Vagina (tissue), 2 donors: Measurements from ENCODE around the gene LONP2. TPM values are rescaled to one million over a fixed set of nuclear protein-coding genes. Genes with fewer than 3 reads are reported as not detected.

Experiments used
- DNase-seq, 2 donors: peaks; one replicate each; pipeline ENCODE4 v3.0.0-alpha.2; 2017; ENCODE audit errors: extremely low spot score in 2 of 2
- H3K27ac ChIP-seq: fragments of 200-600 bp; sonication (generic); one replicate; pipeline ENCODE4 v1.5.1; 2019
- H3K27me3 ChIP-seq: fragments of 200-600 bp; sonication (generic); one replicate; pipeline ENCODE4 v1.5.1; 2019
- H3K36me3 ChIP-seq, 2 donors: fragments of 200-600 bp; sonication (generic); one replicate each; pipeline ENCODE4 v1.5.1; 2017 to 2019
- H3K4me1 ChIP-seq: fragments of 200-600 bp; sonication (generic); one replicate; pipeline ENCODE4 v1.5.1; 2019
- H3K4me3 ChIP-seq, 2 donors: fragments of 200-600 bp; sonication (generic); 1 replicate in 1 of 2; 2 replicates in 1 of 2; pipeline ENCODE4 v1.5.1; 2016 to 2019
- H3K9me3 ChIP-seq: fragments of 200-600 bp; sonication (generic); one replicate; pipeline ENCODE4 v1.5.1; 2019
- POLR2A ChIP-seq, 2 donors: fragments of 450-650 bp; IDR thresholded peaks; one replicate each; pipeline ENCODE4 v1.6.1; 2017; ENCODE audit warnings: antibody characterized with exemption in 2 of 2, mild to moderate bottlenecking in 2 of 2, moderate library complexity in 2 of 2
- POLR2AphosphoS5 ChIP-seq, 2 donors: sonication (generic); formaldehyde crosslinking; IDR thresholded peaks; one replicate each; pipeline ENCODE4 v1.9.0; 2017; ENCODE audit warnings: antibody characterized with exemption in 2 of 2, mild to moderate bottlenecking in 2 of 2, low read depth in 1 of 2; ENCODE audit not compliant: insufficient read depth in 1 of 2
- intact Hi-C: fragments of 100-400 bp; cut with DNase I; formaldehyde crosslinking; loops from one replicate; pipeline ENCODE4 v1.15.1; 2023
- total RNA-seq: library from RNA; depleted of rRNA; stranded (reverse); fragments of >200 nt; gene quantifications from one replicate; pipeline ENCODE4 v1.2.3, GENCODE V29; 2016
- TF ChIP-seq, protein P1 (sequence below), 3 experiments: fragments of 450-650 bp in 2 of 3; fragments of 200-600 bp in 1 of 3; sonication (generic) in 1 of 3; IDR thresholded peaks; one replicate each; pipeline ENCODE4 v1.5.1; 2017 to 2019; ENCODE audit warnings: antibody characterized with exemption in 3 of 3, mild to moderate bottlenecking in 2 of 3, moderate library complexity in 2 of 3

The LONP2 gene
- total RNA-seq, 1 donor from 2014 or later, result 40.3 TPM

DNA sequence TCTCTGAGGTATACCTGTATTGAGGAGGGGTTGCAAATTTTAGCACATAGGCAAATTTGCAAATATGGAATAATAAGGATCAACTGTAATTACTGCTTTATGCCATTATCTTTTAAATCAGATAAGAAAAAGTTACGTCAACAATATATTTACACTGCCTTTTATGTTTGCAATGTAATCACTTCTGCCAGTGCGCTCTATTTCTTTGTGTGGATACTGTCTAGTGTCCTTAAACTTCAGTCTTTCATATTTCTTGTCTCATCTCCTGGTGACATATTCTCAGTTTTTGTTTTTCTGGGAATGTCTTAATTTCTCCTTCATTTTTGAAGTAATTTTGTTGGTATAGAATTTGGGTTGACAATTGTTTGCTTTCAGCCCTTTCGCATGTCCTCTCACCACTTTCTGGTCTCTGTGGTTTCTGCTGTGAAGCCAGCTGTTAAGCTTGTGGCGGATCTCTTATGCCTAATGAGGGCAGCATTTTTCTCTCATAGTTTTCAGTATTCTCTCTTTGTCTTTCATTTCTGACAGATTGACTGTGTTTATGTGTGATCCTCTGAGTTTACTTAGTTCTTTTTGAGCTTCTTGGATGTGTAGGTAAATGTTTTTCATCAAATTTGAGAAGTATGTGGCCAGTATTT, 40.8 kb downstream of the LONP2 start:
- no peak overlapping the region for H3K4me3 ChIP-seq
- intact Hi-C loops, result no loop called here
- no peak for DNase-seq
- H3K36me3 ChIP-seq, result peaks cover 0 to 14% of the 10 kb centered on the region in 2 donors
- H3K9me3 ChIP-seq, result peaks cover 6% of the 10 kb centered on the region
- TF ChIP-seq, protein P1, sequence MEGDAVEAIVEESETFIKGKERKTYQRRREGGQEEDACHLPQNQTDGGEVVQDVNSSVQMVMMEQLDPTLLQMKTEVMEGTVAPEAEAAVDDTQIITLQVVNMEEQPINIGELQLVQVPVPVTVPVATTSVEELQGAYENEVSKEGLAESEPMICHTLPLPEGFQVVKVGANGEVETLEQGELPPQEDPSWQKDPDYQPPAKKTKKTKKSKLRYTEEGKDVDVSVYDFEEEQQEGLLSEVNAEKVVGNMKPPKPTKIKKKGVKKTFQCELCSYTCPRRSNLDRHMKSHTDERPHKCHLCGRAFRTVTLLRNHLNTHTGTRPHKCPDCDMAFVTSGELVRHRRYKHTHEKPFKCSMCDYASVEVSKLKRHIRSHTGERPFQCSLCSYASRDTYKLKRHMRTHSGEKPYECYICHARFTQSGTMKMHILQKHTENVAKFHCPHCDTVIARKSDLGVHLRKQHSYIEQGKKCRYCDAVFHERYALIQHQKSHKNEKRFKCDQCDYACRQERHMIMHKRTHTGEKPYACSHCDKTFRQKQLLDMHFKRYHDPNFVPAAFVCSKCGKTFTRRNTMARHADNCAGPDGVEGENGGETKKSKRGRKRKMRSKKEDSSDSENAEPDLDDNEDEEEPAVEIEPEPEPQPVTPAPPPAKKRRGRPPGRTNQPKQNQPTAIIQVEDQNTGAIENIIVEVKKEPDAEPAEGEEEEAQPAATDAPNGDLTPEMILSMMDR (IDR thresholded peaks at IDR 0.05), result no peak
- no peak for TF ChIP-seq POLR2A (IDR thresholded peaks at IDR 0.05)
- no peak for TF ChIP-seq POLR2AphosphoS5 (IDR thresholded peaks at IDR 0.05; ENCODE audit: insufficient read depth in 1 of 2, low read depth in 1 of 2)
- no peaks in the 10 kb centered on the region for H3K4me1 ChIP-seq
- no peaks in the 10 kb centered on the region for H3K27me3 ChIP-seq
- H3K27ac ChIP-seq, result no peak overlapping the region

- TF ChIP-seq, protein P1 (IDR thresholded peaks at IDR 0.05), result no peak
- TF ChIP-seq POLR2AphosphoS5 (IDR thresholded peaks at IDR 0.05; ENCODE audit: insufficient read depth in 1 of 2, low read depth in 1 of 2) (no peak), POLR2A (IDR thresholded peaks at IDR 0.05) (no peak)
- Histone ChIP-seq H3K27me3 (no peaks in the 10 kb centered on the region), H3K4me3 (no peak overlapping the region), H3K36me3 (peaks cover 0 to 23% of the 10 kb centered on the region in 2 donors), H3K27ac (no peak overlapping the region), H3K9me3 (peaks cover 6% of the 10 kb centered on the region), H3K4me1 (no peaks in the 10 kb centered on the region)
- no peak for DNase-seq
- intact Hi-C loops, result no loop called here
These were observed 43.1 kb downstream of the LONP2 start for GRCh38 chr16:48287239-48287638.

- Histone ChIP-seq H3K4me1 (no peaks in the 10 kb centered on the region), H3K27ac (no peak overlapping the region), H3K4me3 (no peak overlapping the region), H3K36me3 (peaks cover 0 to 26% of the 10 kb centered on the region in 2 donors), H3K9me3 (peaks cover 6% of the 10 kb centered on the region), H3K27me3 (no peaks in the 10 kb centered on the region)
- intact Hi-C loops, result no loop called here
- TF ChIP-seq POLR2AphosphoS5 (IDR thresholded peaks at IDR 0.05; ENCODE audit: insufficient read depth in 1 of 2, low read depth in 1 of 2), result no peak
- TF ChIP-seq POLR2A (IDR thresholded peaks at IDR 0.05), result no peak
- TF ChIP-seq, protein P1 (IDR thresholded peaks at IDR 0.05), result no peak
- no peak for DNase-seq
These were observed 47.2 kb downstream of the LONP2 start for GRCh38 chr16:48291303-48291702.

DNA sequence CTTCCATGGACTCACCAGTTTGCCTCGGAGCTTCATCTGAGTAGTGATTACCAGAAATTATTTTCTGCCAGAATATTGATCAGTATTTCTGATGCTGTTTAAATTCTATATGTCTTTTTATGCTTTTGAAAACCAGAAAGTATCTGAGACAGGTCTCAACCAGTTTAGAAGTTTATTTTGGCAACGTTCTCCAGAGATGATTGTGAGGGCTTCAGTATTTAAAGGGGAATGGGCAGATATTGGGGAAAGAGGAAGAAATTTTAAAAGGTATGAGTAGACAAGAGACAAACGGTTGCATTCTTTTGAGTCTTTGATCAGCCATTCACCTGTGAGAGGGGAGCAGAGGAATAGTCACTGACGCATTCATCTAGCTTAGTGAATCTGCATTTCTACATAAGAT, 47.7 kb downstream of the LONP2 start:
- no peaks in the 10 kb centered on the region for H3K4me1 ChIP-seq
- TF ChIP-seq POLR2AphosphoS5 (IDR thresholded peaks at IDR 0.05; ENCODE audit: insufficient read depth in 1 of 2, low read depth in 1 of 2) (no peak), POLR2A (IDR thresholded peaks at IDR 0.05) (no peak)
- TF ChIP-seq, protein P1 (IDR thresholded peaks at IDR 0.05), result no peak
- intact Hi-C loops, result no loop called here
- peaks cover 0 to 24% of the 10 kb centered on the region in 2 donors for H3K36me3 ChIP-seq
- no peaks in the 10 kb centered on the region for H3K27me3 ChIP-seq
- no peak overlapping the region for H3K4me3 ChIP-seq
- no peak overlapping the region for H3K27ac ChIP-seq
- peaks cover 6% of the 10 kb centered on the region for H3K9me3 ChIP-seq
- DNase-seq, result no peak

- H3K36me3 ChIP-seq, result peaks cover 0 to 24% of the 10 kb centered on the region in 2 donors
- H3K27ac ChIP-seq, result no peak overlapping the region
- TF ChIP-seq POLR2AphosphoS5 (IDR thresholded peaks at IDR 0.05; ENCODE audit: insufficient read depth in 1 of 2, low read depth in 1 of 2) (no peak), POLR2A (IDR thresholded peaks at IDR 0.05) (no peak)
- TF ChIP-seq, protein P1 (IDR thresholded peaks at IDR 0.05), result no peak
These were observed 48.4 kb downstream of the LONP2 start for GRCh38 chr16:48292452-48292851.

More at GRCh38 chr16:48292452-48292851, 48.4 kb downstream of the LONP2 start:
- Histone ChIP-seq H3K9me3 (peaks cover under 1% of the 10 kb centered on the region), H3K4me1 (no peaks in the 10 kb centered on the region), H3K27me3 (no peaks in the 10 kb centered on the region), H3K4me3 (no peak overlapping the region)
- no peak for DNase-seq
- intact Hi-C loops, result no loop called here
